Activated CD8-positive, alpha-beta T cell treated with anti-CD3 and anti-CD28 coated beads for 36 hours (primary cell): ENCODE results near the gene FBXL13. TPM values are rescaled to one million over a fixed set of nuclear protein-coding genes. Genes with fewer than 3 reads are reported as not detected.

Experiments used
- ATAC-seq: fragments of 200-7000 bp; cut with Tn5 transposase; one replicate; pipeline ENCODE4 v1.10.0; 2021; ENCODE audit warnings: mild to moderate bottlenecking, moderate library complexity
- CTCF ChIA-PET: fragments of 350-600 bp; sonication (Branson Sonifier 250); formaldehyde crosslinking; loops from one replicate; lab custom pipeline; 2021; ENCODE audit warnings: antibody characterized with exemption; lab: Charles Lee
- POLR2A ChIA-PET: fragments of 350-600 bp; sonication (Branson Sonifier 250); formaldehyde crosslinking; loops from one replicate; lab custom pipeline; 2021; ENCODE audit warnings: antibody characterized with exemption; lab: Charles Lee
- DNase-seq: peaks from one replicate; pipeline ENCODE4 v3.0.0-alpha.2; 2020
- H3K27ac Mint-ChIP-seq: one replicate; pipeline ENCODE4 v1.8.0; 2021; ENCODE audit warnings: mild to moderate bottlenecking, mixed read lengths
- H3K27me3 Mint-ChIP-seq: one replicate; pipeline ENCODE4 v1.8.0; 2021; ENCODE audit warnings: mixed read lengths
- H3K36me3 Mint-ChIP-seq: one replicate; pipeline ENCODE4 v1.8.0; 2021; ENCODE audit warnings: low read depth, mixed read lengths
- H3K4me1 Mint-ChIP-seq: one replicate; pipeline ENCODE4 v1.8.0; 2021; ENCODE audit warnings: low read depth, mixed read lengths
- H3K4me3 Mint-ChIP-seq: one replicate; pipeline ENCODE4 v1.8.0; 2021; ENCODE audit warnings: mild to moderate bottlenecking, moderate library complexity, mixed read lengths
- H3K9me3 Mint-ChIP-seq: one replicate; pipeline ENCODE4 v1.8.0; 2021; ENCODE audit warnings: mixed read lengths
- CTCF ChIP-seq: fragments of 200-600 bp; IDR thresholded peaks from one replicate; pipeline ENCODE4 v1.8.0; 2022; ENCODE audit warnings: antibody characterized with exemption, mild to moderate bottlenecking
- intact Hi-C: fragments of 100-400 bp; cut with micrococcal nuclease; formaldehyde crosslinking; loops from one replicate; pipeline ENCODE4 v1.10.0; 2022
- total RNA-seq, 2 experiments: library from RNA; stranded (reverse); gene quantifications; one replicate each; pipeline ENCODE4 v1.2.3, GENCODE V29; 2021

FBXL13 gene
- total RNA-seq, 2 experiments from 2014 or later: 0.96 to 1.4 TPM

- no peak overlapping the region for H3K27ac Mint-ChIP-seq
- DNase-seq: no peak
- peaks cover 6% of the 10 kb centered on the region for H3K4me1 Mint-ChIP-seq
- H3K36me3 Mint-ChIP-seq: peaks cover 7% of the 10 kb centered on the region
- ChIA-PET POLR2A (no interaction called here), CTCF (no interaction called here)
- H3K9me3 Mint-ChIP-seq: no peaks in the 10 kb centered on the region
- H3K27me3 Mint-ChIP-seq: no peaks in the 10 kb centered on the region
- intact Hi-C loops: no loop called here
- ATAC-seq: no peak
- no peak overlapping the region for H3K4me3 Mint-ChIP-seq
- no peak for TF ChIP-seq CTCF
Measured at GRCh38 chr7:102837802-102838201, 236.8 kb downstream of the FBXL13 start.

GRCh38 chr7:102836977-102837376 is 237.6 kb downstream of the FBXL13 start:
- no peak overlapping the region for H3K4me3 Mint-ChIP-seq
- CTCF ChIA-PET: interaction anchor here (0.7 kb wide), 1 partner anchor 10 kb away, joined by 3 read pairs; no protein-coding TSS in a partner anchor
- H3K27ac Mint-ChIP-seq: no peak overlapping the region
- ATAC-seq (no peak), DNase-seq (no peak)
- POLR2A ChIA-PET: no interaction called here
- no peaks in the 10 kb centered on the region for H3K27me3 Mint-ChIP-seq
- no peak for TF ChIP-seq CTCF
- peaks cover 6% of the 10 kb centered on the region for H3K4me1 Mint-ChIP-seq
- intact Hi-C loops: no loop called here
- peaks cover 7% of the 10 kb centered on the region for H3K36me3 Mint-ChIP-seq
- H3K9me3 Mint-ChIP-seq: no peaks in the 10 kb centered on the region

GRCh38 chr7:102836191-102836919 is 238.2 kb downstream of the FBXL13 start:
- ATAC-seq (no peak), DNase-seq (no peak)
- intact Hi-C loops: no loop called here
- Mint-ChIP-seq H3K4me3 (no peak overlapping the region), H3K27ac (no peak overlapping the region), H3K27me3 (no peaks in the 10 kb centered on the region), H3K9me3 (no peaks in the 10 kb centered on the region), H3K4me1 (peaks cover 6% of the 10 kb centered on the region), H3K36me3 (peaks cover 7% of the 10 kb centered on the region)
- POLR2A ChIA-PET: no interaction called here
- no peak for TF ChIP-seq CTCF
- CTCF ChIA-PET: no interaction called here

- ATAC-seq (peak; percentile 93), DNase-seq (peak; percentile 42)
- TF ChIP-seq CTCF: no peak
- ChIA-PET POLR2A (no interaction called here), CTCF (no interaction called here)
- H3K4me1 Mint-ChIP-seq: peaks cover 6% of the 10 kb centered on the region
- H3K4me3 Mint-ChIP-seq: no peak overlapping the region
- H3K27me3 Mint-ChIP-seq: no peaks in the 10 kb centered on the region
- H3K27ac Mint-ChIP-seq: no peak overlapping the region
- peaks cover 7% of the 10 kb centered on the region for H3K36me3 Mint-ChIP-seq
- H3K9me3 Mint-ChIP-seq: no peaks in the 10 kb centered on the region
- intact Hi-C loops: no loop called here
Measured at GRCh38 chr7:102834999-102835398, 239.6 kb downstream of the FBXL13 start.

- CTCF ChIA-PET: no interaction called here
- no peak for TF ChIP-seq CTCF
- intact Hi-C loops: no loop called here
- no peak for DNase-seq
- peak; percentile 5 for ATAC-seq
- H3K4me3 Mint-ChIP-seq: no peak overlapping the region
- no peak overlapping the region for H3K27ac Mint-ChIP-seq
- no peaks in the 10 kb centered on the region for H3K9me3 Mint-ChIP-seq
- H3K27me3 Mint-ChIP-seq: no peaks in the 10 kb centered on the region
- peaks cover 6% of the 10 kb centered on the region for H3K4me1 Mint-ChIP-seq
- POLR2A ChIA-PET: no interaction called here
- H3K36me3 Mint-ChIP-seq: peaks cover 9% of the 10 kb centered on the region
Measured at GRCh38 chr7:102834466-102834865, 240.1 kb downstream of the FBXL13 start.
